DOHH2 (cell line): ENCODE data around the gene PGD.

Source experiments
- H3F3A ChIP-seq: fragments of 200-600 bp; sonication (generic), shearing (Covaris generic); 2 replicates; pipeline ENCODE4 v1.6.0; 2016; ENCODE audit warnings: antibody characterized with exemption, mild to moderate bottlenecking; ENCODE audit not compliant: control insufficient read depth, insufficient read depth
- H3K27ac ChIP-seq: fragments of 200-600 bp; sonication (generic); 2 replicates; pipeline ENCODE4 v1.5.1; 2014; ENCODE audit warnings: low read depth, mild to moderate bottlenecking, low read length, moderate library complexity
- H3K27me3 ChIP-seq: fragments of 200-600 bp; sonication (generic); 2 replicates; pipeline ENCODE4 v1.6.1; 2014; ENCODE audit warnings: mild to moderate bottlenecking, low read length, mixed read lengths; ENCODE audit not compliant: control insufficient read depth
- H3K36me3 ChIP-seq: fragments of 200-600 bp; sonication (generic); 2 replicates; pipeline ENCODE4 v1.6.1; 2014; ENCODE audit warnings: mild to moderate bottlenecking, low read length, moderate library complexity, mixed read lengths; ENCODE audit not compliant: control insufficient read depth
- H3K4me1 ChIP-seq: fragments of 200-600 bp; sonication (generic); 2 replicates; pipeline ENCODE4 v1.6.1; 2014; ENCODE audit warnings: mild to moderate bottlenecking, low read length, mixed read lengths; ENCODE audit not compliant: control insufficient read depth
- H3K4me2 ChIP-seq: fragments of 200-600 bp; sonication (generic); 2 replicates; pipeline ENCODE4 v1.6.0; 2014; ENCODE audit warnings: mild to moderate bottlenecking, low read length, moderate library complexity
- H3K4me3 ChIP-seq: fragments of 200-600 bp; sonication (generic); 2 replicates; pipeline ENCODE4 v1.5.1; 2014; ENCODE audit warnings: mild to moderate bottlenecking, low read length, mixed read lengths
- H3K79me2 ChIP-seq: fragments of 200-600 bp; sonication (generic); 2 replicates; pipeline ENCODE4 v1.6.1; 2014; ENCODE audit warnings: mild to moderate bottlenecking, low read length, mixed read lengths; ENCODE audit not compliant: control insufficient read depth
- H3K9me2 ChIP-seq: fragments of 200-600 bp; sonication (generic); replicated peaks from 2 replicates; pipeline ENCODE4 v1.6.1; 2014; ENCODE audit warnings: mild to moderate bottlenecking, low read length, mixed read lengths; ENCODE audit not compliant: control insufficient read depth
- H3K9me3 ChIP-seq: fragments of 200-600 bp; sonication (generic); 2 replicates; pipeline ENCODE4 v1.6.1; 2014; ENCODE audit warnings: antibody characterized with exemption, low read length, mixed read lengths; ENCODE audit not compliant: control insufficient read depth, insufficient read depth
- H4K20me1 ChIP-seq: fragments of 200-600 bp; sonication (generic); 2 replicates; pipeline ENCODE4 v1.6.0; 2014; ENCODE audit warnings: low read depth, mild to moderate bottlenecking, antibody characterized with exemption, low read length, moderate library complexity; ENCODE audit not compliant: control insufficient read depth, insufficient read depth
- EZH2phosphoT487 ChIP-seq: fragments of 200-600 bp; sonication (generic); IDR thresholded peaks from 2 replicates; pipeline ENCODE4 v1.6.1; 2017; ENCODE audit warnings: borderline replicate concordance, mild to moderate bottlenecking, antibody characterized with exemption, low read length, moderate library complexity, mixed read lengths
- TF ChIP-seq, protein P1 (sequence below): fragments of 200-600 bp; sonication (generic); IDR thresholded peaks from one replicate; pipeline ENCODE4 v1.5.1; 2014; ENCODE audit warnings: antibody characterized with exemption, mild to moderate bottlenecking, low read depth, low read length; ENCODE audit not compliant: poor library complexity, severe bottlenecking

PGD gene

GRCh38 chr1:10398278-10398733 is 558 bp upstream of the PGD start:
- peak overlapping the region; percentile 98 for H3K4me2 ChIP-seq
- H3K9me3 ChIP-seq, result no peaks in the 10 kb centered on the region; the same call in 1 of the 2 replicates
- peaks cover 31% of the 10 kb centered on the region for H3K79me2 ChIP-seq
- no peaks in the 10 kb centered on the region for H3F3A ChIP-seq
- H3K4me1 ChIP-seq, result peaks cover 20% of the 10 kb centered on the region
- H3K36me3 ChIP-seq, result peaks cover 36% of the 10 kb centered on the region
- H3K4me3 ChIP-seq, result peak overlapping the region; percentile 97
- no peaks in the 10 kb centered on the region for H3K9me2 ChIP-seq
- H3K27me3 ChIP-seq, result no peaks in the 10 kb centered on the region
- H3K27ac ChIP-seq, result peak overlapping the region; percentile 20
- no peak for TF ChIP-seq EZH2phosphoT487
- TF ChIP-seq, protein P1, sequence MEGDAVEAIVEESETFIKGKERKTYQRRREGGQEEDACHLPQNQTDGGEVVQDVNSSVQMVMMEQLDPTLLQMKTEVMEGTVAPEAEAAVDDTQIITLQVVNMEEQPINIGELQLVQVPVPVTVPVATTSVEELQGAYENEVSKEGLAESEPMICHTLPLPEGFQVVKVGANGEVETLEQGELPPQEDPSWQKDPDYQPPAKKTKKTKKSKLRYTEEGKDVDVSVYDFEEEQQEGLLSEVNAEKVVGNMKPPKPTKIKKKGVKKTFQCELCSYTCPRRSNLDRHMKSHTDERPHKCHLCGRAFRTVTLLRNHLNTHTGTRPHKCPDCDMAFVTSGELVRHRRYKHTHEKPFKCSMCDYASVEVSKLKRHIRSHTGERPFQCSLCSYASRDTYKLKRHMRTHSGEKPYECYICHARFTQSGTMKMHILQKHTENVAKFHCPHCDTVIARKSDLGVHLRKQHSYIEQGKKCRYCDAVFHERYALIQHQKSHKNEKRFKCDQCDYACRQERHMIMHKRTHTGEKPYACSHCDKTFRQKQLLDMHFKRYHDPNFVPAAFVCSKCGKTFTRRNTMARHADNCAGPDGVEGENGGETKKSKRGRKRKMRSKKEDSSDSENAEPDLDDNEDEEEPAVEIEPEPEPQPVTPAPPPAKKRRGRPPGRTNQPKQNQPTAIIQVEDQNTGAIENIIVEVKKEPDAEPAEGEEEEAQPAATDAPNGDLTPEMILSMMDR, result no peak
- 0 out of 2 replicates have a peak, but pooled peaks cover 8% of the 10 kb centered on the region for H4K20me1 ChIP-seq

DNA sequence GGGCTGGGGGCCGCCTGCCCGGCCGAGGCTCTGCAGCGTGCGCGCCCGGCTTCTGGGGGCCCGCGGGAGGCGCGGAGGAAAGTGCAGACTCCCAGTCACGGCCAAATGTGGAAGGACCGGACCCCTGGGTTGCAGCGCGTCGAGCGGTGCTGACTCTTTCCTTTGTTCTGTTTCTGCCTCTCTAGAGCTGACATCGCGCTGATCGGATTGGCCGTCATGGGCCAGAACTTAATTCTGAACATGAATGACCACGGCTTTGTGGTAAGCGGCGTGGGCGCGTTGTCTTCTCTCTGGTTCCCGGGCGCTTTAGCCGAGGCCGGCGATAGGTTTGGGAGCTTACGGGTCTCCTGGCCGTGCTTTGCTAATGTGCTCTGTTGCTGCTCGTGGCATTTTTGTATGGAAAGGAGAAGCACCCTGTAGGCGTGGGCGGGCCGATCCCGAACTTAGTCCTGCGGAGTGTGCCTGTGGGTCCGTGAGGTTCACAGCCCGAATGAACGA is 629 bp downstream of the PGD start:
- H3K4me3 ChIP-seq, result peak overlapping the region; percentile 97
- peaks cover 31% of the 10 kb centered on the region for H3K79me2 ChIP-seq
- TF ChIP-seq, protein P1, result no peak
- TF ChIP-seq EZH2phosphoT487, result no peak

GRCh38 chr1:10400013-10400412 is 1.1 kb downstream of the PGD start:
- Histone ChIP-seq H3K4me2 (peak overlapping the region; percentile 98), H3F3A (no peaks in the 10 kb centered on the region), H3K4me1 (peaks cover 20% of the 10 kb centered on the region), H3K27me3 (no peaks in the 10 kb centered on the region), H3K79me2 (peaks cover 31% of the 10 kb centered on the region), H3K9me2 (no peaks in the 10 kb centered on the region), H3K4me3 (peak overlapping the region; percentile 97), H3K27ac (no peak overlapping the region), H3K9me3 (no peaks in the 10 kb centered on the region), H4K20me1 (0 out of 2 replicates have a peak, but pooled peaks cover 8% of the 10 kb centered on the region), H3K36me3 (peaks cover 51% of the 10 kb centered on the region)
- TF ChIP-seq, protein P1, result no peak
- TF ChIP-seq EZH2phosphoT487, result no peak

More for the DNA sequence above, 629 bp downstream of the PGD start:
- H3K4me2 ChIP-seq, result peak overlapping the region; percentile 98
- H3K36me3 ChIP-seq, result peaks cover 47% of the 10 kb centered on the region
- H3K27ac ChIP-seq, result peak overlapping the region; percentile 66
- no peaks in the 10 kb centered on the region for H3K9me3 ChIP-seq
- 0 out of 2 replicates have a peak, but pooled peaks cover 8% of the 10 kb centered on the region for H4K20me1 ChIP-seq
- no peaks in the 10 kb centered on the region for H3K27me3 ChIP-seq
- H3F3A ChIP-seq, result no peaks in the 10 kb centered on the region
- no peaks in the 10 kb centered on the region for H3K9me2 ChIP-seq
- peaks cover 20% of the 10 kb centered on the region for H3K4me1 ChIP-seq
